Osteoblast (primary cell): ENCODE results near the gene LRRC4C. TPM values are rescaled to one million over a fixed set of nuclear protein-coding genes. Genes with fewer than 3 reads are reported as not detected.

Experiments
- DNase-seq: peaks from one replicate; pipeline ENCODE4 v3.0.0; 2011; ENCODE audit warnings: low spot score, mixed read lengths; ENCODE audit not compliant: insufficient read length; ENCODE audit errors: missing footprints
- H2AFZ ChIP-seq: 2 replicates; pipeline ENCODE4 v1.6.0; 2011; ENCODE audit warnings: mild to moderate bottlenecking, low read length
- H3K27ac ChIP-seq: 2 replicates; pipeline ENCODE4 v1.5.1; 2011; ENCODE audit warnings: mild to moderate bottlenecking, low read depth, low read length, moderate library complexity
- H3K27me3 ChIP-seq: 2 replicates; pipeline ENCODE4 v1.6.0; 2012; ENCODE audit warnings: mild to moderate bottlenecking, control low read depth, inconsistent platforms, low read length, moderate library complexity; ENCODE audit not compliant: insufficient read depth
- H3K36me3 ChIP-seq: 2 replicates; pipeline ENCODE4 v1.5.1; 2011; ENCODE audit warnings: mild to moderate bottlenecking, low read length, control low read depth, moderate library complexity; ENCODE audit not compliant: insufficient read depth
- H3K4me1 ChIP-seq: 2 replicates; pipeline ENCODE4 v1.5.1; 2011; ENCODE audit warnings: mild to moderate bottlenecking, low read length, control low read depth, moderate library complexity; ENCODE audit not compliant: insufficient read depth
- H3K4me2 ChIP-seq: 2 replicates; pipeline ENCODE4 v1.6.0; 2011; ENCODE audit warnings: mild to moderate bottlenecking, low read length; ENCODE audit not compliant: insufficient read depth
- H3K4me3 ChIP-seq: fragments of 200-600 bp; sonication (generic); 3 replicates; pipeline ENCODE4 v1.5.1; 2012; ENCODE audit warnings: mild to moderate bottlenecking, low read length, inconsistent platforms; ENCODE audit not compliant: insufficient read depth
- H3K79me2 ChIP-seq: 2 replicates; pipeline ENCODE4 v1.6.0; 2012; ENCODE audit warnings: mild to moderate bottlenecking, low read length, control low read depth, inconsistent platforms; ENCODE audit not compliant: insufficient read depth
- H3K9me3 ChIP-seq: 2 replicates; pipeline ENCODE4 v1.5.1; 2011; ENCODE audit warnings: low read depth, low read length, control low read depth
- H4K20me1 ChIP-seq: 2 replicates; pipeline ENCODE4 v1.6.0; 2012; ENCODE audit warnings: mild to moderate bottlenecking, low read length, control low read depth; ENCODE audit not compliant: insufficient read depth
- total RNA-seq: library from RNA; depleted of rRNA; stranded (reverse); fragments of >200 nt; gene quantifications from 2 replicates; pipeline ENCODE4 v1.2.3, GENCODE V29; 2012
- TF ChIP-seq, protein P1 (sequence below): IDR thresholded peaks from 2 replicates; pipeline ENCODE4 v1.5.1; 2011; ENCODE audit warnings: mild to moderate bottlenecking, low read depth, low read length, moderate library complexity; ENCODE audit errors: extremely low read depth

The LRRC4C gene
- total RNA-seq, 1 donor: 2.2 TPM

- no peak overlapping the region for H3K27ac ChIP-seq
- H3K4me2 ChIP-seq: no peak overlapping the region
- no peaks in the 10 kb centered on the region for H3K36me3 ChIP-seq
- no peaks in the 10 kb centered on the region for H3K4me1 ChIP-seq
- TF ChIP-seq, protein P1, sequence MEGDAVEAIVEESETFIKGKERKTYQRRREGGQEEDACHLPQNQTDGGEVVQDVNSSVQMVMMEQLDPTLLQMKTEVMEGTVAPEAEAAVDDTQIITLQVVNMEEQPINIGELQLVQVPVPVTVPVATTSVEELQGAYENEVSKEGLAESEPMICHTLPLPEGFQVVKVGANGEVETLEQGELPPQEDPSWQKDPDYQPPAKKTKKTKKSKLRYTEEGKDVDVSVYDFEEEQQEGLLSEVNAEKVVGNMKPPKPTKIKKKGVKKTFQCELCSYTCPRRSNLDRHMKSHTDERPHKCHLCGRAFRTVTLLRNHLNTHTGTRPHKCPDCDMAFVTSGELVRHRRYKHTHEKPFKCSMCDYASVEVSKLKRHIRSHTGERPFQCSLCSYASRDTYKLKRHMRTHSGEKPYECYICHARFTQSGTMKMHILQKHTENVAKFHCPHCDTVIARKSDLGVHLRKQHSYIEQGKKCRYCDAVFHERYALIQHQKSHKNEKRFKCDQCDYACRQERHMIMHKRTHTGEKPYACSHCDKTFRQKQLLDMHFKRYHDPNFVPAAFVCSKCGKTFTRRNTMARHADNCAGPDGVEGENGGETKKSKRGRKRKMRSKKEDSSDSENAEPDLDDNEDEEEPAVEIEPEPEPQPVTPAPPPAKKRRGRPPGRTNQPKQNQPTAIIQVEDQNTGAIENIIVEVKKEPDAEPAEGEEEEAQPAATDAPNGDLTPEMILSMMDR: no peak
- no peak for DNase-seq
- H3K9me3 ChIP-seq: peaks cover 6% of the 10 kb centered on the region
- no peaks in the 10 kb centered on the region for H3K79me2 ChIP-seq
- H4K20me1 ChIP-seq: no peaks in the 10 kb centered on the region
- H3K27me3 ChIP-seq: no peaks in the 10 kb centered on the region
- no peak overlapping the region for H2AFZ ChIP-seq
- H3K4me3 ChIP-seq: no peak overlapping the region
Observed at GRCh38 chr11:40444151-40444550, 1015.3 kb downstream of the LRRC4C start.

GRCh38 chr11:40435344-40435743, 1024.1 kb downstream of the LRRC4C start:
- H3K4me2 ChIP-seq: no peak overlapping the region
- no peak overlapping the region for H2AFZ ChIP-seq
- no peak overlapping the region for H3K4me3 ChIP-seq
- no peaks in the 10 kb centered on the region for H3K36me3 ChIP-seq
- H3K4me1 ChIP-seq: no peaks in the 10 kb centered on the region
- DNase-seq: no peak
- no peak overlapping the region for H3K27ac ChIP-seq
- H3K27me3 ChIP-seq: no peaks in the 10 kb centered on the region
- no peaks in the 10 kb centered on the region for H4K20me1 ChIP-seq
- TF ChIP-seq, protein P1: no peak
- no peaks in the 10 kb centered on the region for H3K9me3 ChIP-seq
- no peaks in the 10 kb centered on the region for H3K79me2 ChIP-seq

- Histone ChIP-seq H3K27ac (no peak overlapping the region), H3K36me3 (no peaks in the 10 kb centered on the region), H3K9me3 (no peaks in the 10 kb centered on the region), H3K4me3 (no peak overlapping the region), H3K4me2 (no peak overlapping the region), H3K27me3 (no peaks in the 10 kb centered on the region), H2AFZ (no peak overlapping the region), H3K4me1 (no peaks in the 10 kb centered on the region), H4K20me1 (no peaks in the 10 kb centered on the region), H3K79me2 (no peaks in the 10 kb centered on the region)
- TF ChIP-seq, protein P1: no peak
- no peak for DNase-seq
Observed at GRCh38 chr11:40434926-40435325, 1024.5 kb downstream of the LRRC4C start.

DNA sequence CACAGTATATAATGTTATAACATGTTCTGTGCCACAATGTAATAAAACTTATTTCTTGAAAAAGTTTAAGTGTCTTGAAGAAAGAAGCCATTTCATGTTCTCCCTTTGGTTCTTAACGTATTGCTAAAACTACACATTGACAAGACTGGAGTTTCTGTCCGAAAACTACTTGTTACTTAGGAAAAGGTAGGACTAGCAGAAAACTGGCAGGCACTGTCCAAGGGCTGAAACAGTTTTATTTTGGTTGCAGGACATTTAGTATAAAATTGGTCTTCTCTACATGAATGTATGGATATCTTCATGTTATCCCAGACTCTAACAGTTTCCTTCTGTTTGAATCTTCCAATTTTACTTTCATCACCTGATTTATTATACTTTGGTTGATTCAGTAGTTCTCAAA, 1027.1 kb downstream of the LRRC4C start:
- Histone ChIP-seq H2AFZ (no peak overlapping the region), H4K20me1 (no peaks in the 10 kb centered on the region), H3K36me3 (no peaks in the 10 kb centered on the region), H3K4me3 (no peak overlapping the region), H3K79me2 (no peaks in the 10 kb centered on the region), H3K27ac (no peak overlapping the region), H3K4me1 (no peaks in the 10 kb centered on the region), H3K9me3 (no peaks in the 10 kb centered on the region), H3K4me2 (no peak overlapping the region), H3K27me3 (no peaks in the 10 kb centered on the region)
- no peak for DNase-seq
- TF ChIP-seq, protein P1: no peak
